Endometrial microvascular endothelial cells (primary cell): ENCODE measurements around the gene BBIP1. TPM values are rescaled to one million over a fixed set of nuclear protein-coding genes. Genes with fewer than 3 reads are reported as not detected.

Experiments used
- in situ Hi-C: cut with HindIII; loops from 2 replicates; pipeline ENCODE4 v1.10.0; 2017; ENCODE audit warnings: low sequenced_read_pairs, low pct_unique_long_range_greater_than_20kb; ENCODE audit errors: inconsistent ontology term
- total RNA-seq: library from RNA; depleted of rRNA; stranded (reverse); fragments of >200 nt; gene quantifications from one replicate; pipeline ENCODE4 v1.2.3, GENCODE V29; 2015; ENCODE audit errors: inconsistent ontology term

Gene BBIP1
- total RNA-seq, 1 donor from 2014 or later, result 21.4 TPM

- in situ Hi-C loops, result loop anchor here (25.0 kb wide), 1 partner anchor 117 kb away; no protein-coding TSS in a partner anchor
Measured at GRCh38 chr10:110853921-110854605, 64.9 kb downstream of the BBIP1 start.

- in situ Hi-C loops, result loop anchor here (25.0 kb wide), 1 partner anchor 116 kb away; no protein-coding TSS in a partner anchor
Measured at GRCh38 chr10:110852947-110853346, 66.0 kb downstream of the BBIP1 start.

- in situ Hi-C loops, result loop anchor here (25.0 kb wide), 1 partner anchor 115 kb away; no protein-coding TSS in a partner anchor
Measured at GRCh38 chr10:110852255-110852896, 66.6 kb downstream of the BBIP1 start.

GRCh38 chr10:110851020-110851612, 67.9 kb downstream of the BBIP1 start:
- in situ Hi-C loops, result loop anchor here (25.0 kb wide), 1 partner anchor 114 kb away; no protein-coding TSS in a partner anchor

GRCh38 chr10:110850099-110850498, 68.9 kb downstream of the BBIP1 start:
- in situ Hi-C loops, result loop anchor here (25.0 kb wide), 1 partner anchor 113 kb away; no protein-coding TSS in a partner anchor

Other genes starting within 250 kb of the BBIP1 start
- gene PDCD4, start 47.3 kb downstream of the BBIP1 start, total RNA-seq, result 18.7 TPM
- gene SHOC2, start 424 bp upstream of the BBIP1 start, total RNA-seq, result 38.8 TPM
- gene ADRA2A, start 157.8 kb upstream of the BBIP1 start, total RNA-seq, result not detected